CD14-positive monocyte (primary cell): ENCODE data around the gene GPN1. TPM values are rescaled to one million over a fixed set of nuclear protein-coding genes. Genes with fewer than 3 reads are reported as not detected.
"Not testable (repeated sequence)": the region's sequence is repeated elsewhere in the genome, so short reads cannot be mapped to it uniquely, and the experiment has no call there.

Experiments used
- DNase-seq, 3 donors: peaks; one replicate each; pipeline ENCODE4 v3.0.0-alpha.2; 2011 to 2022
- H2AFZ ChIP-seq: 2 replicates; pipeline ENCODE4 v1.6.0; 2012; ENCODE audit warnings: mild to moderate bottlenecking, low read depth, low read length, inconsistent platforms; ENCODE audit not compliant: insufficient read depth, poor library complexity, severe bottlenecking
- H3K27ac ChIP-seq, 2 donors: 1 replicate in 1 of 2; 2 replicates in 1 of 2; pipeline ENCODE4 v1.5.1; 2012 to 2013; ENCODE audit warnings: low read length in 2 of 2, control low read depth in 1 of 2, inconsistent platforms in 1 of 2, low read depth in 1 of 2, mild to moderate bottlenecking in 1 of 2
- H3K27me3 ChIP-seq, 2 donors: one replicate each; pipeline versions ENCODE4 v1.6.0 to v1.6.1; 2011 to 2013; ENCODE audit warnings: low read length in 2 of 2; ENCODE audit not compliant: control insufficient read depth in 2 of 2, insufficient read depth in 2 of 2
- H3K36me3 ChIP-seq, 2 donors: replicated peaks in 1 of 2; 1 replicate in 1 of 2; 2 replicates in 1 of 2; pipeline versions ENCODE4 v1.5.1 to v1.6.1; 2012 to 2013; ENCODE audit warnings: low read length in 2 of 2, control low read depth in 1 of 2, inconsistent platforms in 1 of 2, mild to moderate bottlenecking in 1 of 2; ENCODE audit not compliant: insufficient read depth in 2 of 2, control insufficient read depth in 1 of 2
- H3K4me1 ChIP-seq, 2 donors: 1 replicate in 1 of 2; 2 replicates in 1 of 2; pipeline versions ENCODE4 v1.5.1 to v1.6.1; 2012 to 2013; ENCODE audit warnings: low read length in 2 of 2, control low read depth in 1 of 2, inconsistent platforms in 1 of 2, mild to moderate bottlenecking in 1 of 2, moderate library complexity in 1 of 2; ENCODE audit not compliant: insufficient read depth in 2 of 2, control insufficient read depth in 1 of 2
- H3K4me2 ChIP-seq: replicated peaks from 2 replicates; pipeline ENCODE3; 2012; ENCODE audit warnings: low read length, moderate library complexity, mild to moderate bottlenecking; ENCODE audit not compliant: poor library complexity, severe bottlenecking; ENCODE audit errors: extremely low read depth
- H3K4me3 ChIP-seq, 3 experiments: fragments of 200-600 bp in 1 of 3; sonication (generic) in 1 of 3; replicated peaks in 1 of 3; 1 replicate in 2 of 3; 2 replicates in 1 of 3; pipeline ENCODE4 v1.5.1; 2011 to 2013; ENCODE audit warnings: low read length in 3 of 3, mild to moderate bottlenecking in 3 of 3, control low read depth in 2 of 3, low read depth in 2 of 3, inconsistent platforms in 1 of 3, moderate library complexity in 1 of 3
- H3K79me2 ChIP-seq: 2 replicates; pipeline ENCODE4 v1.6.0; 2012; ENCODE audit warnings: mild to moderate bottlenecking, control low read depth, inconsistent platforms, low read length, moderate library complexity; ENCODE audit not compliant: insufficient read depth
- H3K9ac ChIP-seq: 2 replicates; pipeline ENCODE4 v1.6.0; 2017; ENCODE audit warnings: low read length, mild to moderate bottlenecking; ENCODE audit not compliant: insufficient read depth, poor library complexity, severe bottlenecking
- H3K9me3 ChIP-seq, 2 donors: replicated peaks in 1 of 2; 1 replicate in 1 of 2; 2 replicates in 1 of 2; pipeline versions ENCODE4 v1.5.1 to v1.6.1; 2012 to 2013; ENCODE audit warnings: low read length in 2 of 2, control low read depth in 1 of 2; ENCODE audit not compliant: control insufficient read depth in 1 of 2, insufficient read depth in 1 of 2
- H4K20me1 ChIP-seq: 2 replicates; pipeline ENCODE4 v1.6.0; 2012; ENCODE audit warnings: mild to moderate bottlenecking, low read length, control low read depth, moderate library complexity; ENCODE audit not compliant: insufficient read depth
- H3K27ac Mint-ChIP-seq, 7 donors: one replicate each; pipeline ENCODE4 v1.8.0; 2020; ENCODE audit warnings: mild to moderate bottlenecking in 7 of 7, mixed read lengths in 7 of 7, moderate library complexity in 6 of 7, inconsistent platforms in 2 of 7
- H3K27me3 Mint-ChIP-seq, 3 donors: one replicate each; pipeline ENCODE4 v1.8.0; 2021 to 2022; ENCODE audit warnings: low read depth in 3 of 3, mild to moderate bottlenecking in 3 of 3, mixed read lengths in 3 of 3, moderate library complexity in 3 of 3, inconsistent platforms in 1 of 3
- H3K36me3 Mint-ChIP-seq, 2 donors: one replicate each; pipeline ENCODE4 v1.8.0; 2020; ENCODE audit warnings: mixed read lengths in 2 of 2, inconsistent platforms in 1 of 2, mild to moderate bottlenecking in 1 of 2
- H3K4me1 Mint-ChIP-seq: one replicate; pipeline ENCODE4 v1.8.0; 2020; ENCODE audit warnings: mild to moderate bottlenecking, mixed read lengths
- H3K4me3 Mint-ChIP-seq, 2 donors: one replicate each; pipeline ENCODE4 v1.8.0; 2020; ENCODE audit warnings: mild to moderate bottlenecking in 2 of 2, mixed read lengths in 2 of 2, moderate library complexity in 1 of 2
- H3K9me3 Mint-ChIP-seq, 7 donors: one replicate each; pipeline ENCODE4 v1.8.0; 2020 to 2022; ENCODE audit warnings: mixed read lengths in 7 of 7, mild to moderate bottlenecking in 6 of 7, moderate library complexity in 6 of 7, inconsistent platforms in 2 of 7
- WGBS: methylation state at CpG from one replicate; pipeline ENCODE4 v1.1.5; 2013; ENCODE audit warnings: missing lambda C conversion rate; ENCODE audit not compliant: insufficient coverage; 5-methylcytosine and 5-hydroxymethylcytosine counted together
- intact Hi-C, 2 donors: fragments of 100-400 bp; cut with micrococcal nuclease; formaldehyde crosslinking; loops; one replicate each; pipeline versions ENCODE4 v1.15.0 to v1.15.1; 2023
- polyA plus RNA-seq, 3 donors: library from polyadenylated mRNA; depleted of rRNA in 1 of 3; unstranded in 2 of 3; stranded (reverse) in 1 of 3; fragments of 300-500 nt in 2 of 3; fragments of >200 nt in 1 of 3; fragmentation: Illumina TruSeq in 2 of 3; gene quantifications; 1 replicate in 2 of 3; 2 replicates in 1 of 3; pipeline ENCODE4 v1.2.3, GENCODE V29; 2012 to 2021
- TF ChIP-seq, protein P1 (sequence below): fragments of 200-600 bp; IDR thresholded peaks from one replicate; pipeline ENCODE4 v1.8.0; 2022; ENCODE audit warnings: antibody characterized with exemption, mild to moderate bottlenecking

GPN1 gene
- polyA plus RNA-seq, 3 donors, result 16.1 to 49.8 (median 46.8) TPM

DNA sequence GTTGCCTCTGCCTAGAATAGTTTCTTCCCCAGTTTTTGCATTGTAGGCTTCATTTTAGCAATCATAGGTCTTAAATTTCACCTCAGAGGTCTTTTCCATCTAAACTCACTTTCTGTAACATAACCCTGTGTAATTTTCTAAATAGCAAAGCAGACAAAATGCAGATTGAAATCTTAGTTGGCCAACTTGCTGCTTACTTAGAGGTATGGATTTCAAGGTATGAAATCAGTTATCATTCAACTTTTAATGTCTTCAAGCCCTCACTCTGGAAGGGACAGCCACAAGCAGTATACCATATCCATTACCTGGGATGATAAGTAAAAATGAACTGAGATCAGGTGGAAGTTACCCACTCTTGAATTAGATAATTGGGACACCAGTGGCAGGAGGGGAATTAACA is 3.9 kb upstream of the GPN1 start:
- Histone ChIP-seq H2AFZ (no peak overlapping the region), H3K27ac (no peak overlapping the region), H3K4me1 (peaks cover 30 to 34% of the 10 kb centered on the region in 2 donors), H3K27me3 (no peaks in the 10 kb centered on the region), H3K4me2 (no peak overlapping the region), H3K9me3 (no peaks in the 10 kb centered on the region), H3K9ac (no peak overlapping the region), H3K79me2 (peaks cover 16% of the 10 kb centered on the region), H3K4me3 (no peak overlapping the region), H4K20me1 (no peaks in the 10 kb centered on the region), H3K36me3 (peaks cover 42 to 53% of the 10 kb centered on the region in 2 donors)
- peaks cover 44 to 47% of the 10 kb centered on the region in 2 donors for H3K36me3 Mint-ChIP-seq
- TF ChIP-seq, protein P1, sequence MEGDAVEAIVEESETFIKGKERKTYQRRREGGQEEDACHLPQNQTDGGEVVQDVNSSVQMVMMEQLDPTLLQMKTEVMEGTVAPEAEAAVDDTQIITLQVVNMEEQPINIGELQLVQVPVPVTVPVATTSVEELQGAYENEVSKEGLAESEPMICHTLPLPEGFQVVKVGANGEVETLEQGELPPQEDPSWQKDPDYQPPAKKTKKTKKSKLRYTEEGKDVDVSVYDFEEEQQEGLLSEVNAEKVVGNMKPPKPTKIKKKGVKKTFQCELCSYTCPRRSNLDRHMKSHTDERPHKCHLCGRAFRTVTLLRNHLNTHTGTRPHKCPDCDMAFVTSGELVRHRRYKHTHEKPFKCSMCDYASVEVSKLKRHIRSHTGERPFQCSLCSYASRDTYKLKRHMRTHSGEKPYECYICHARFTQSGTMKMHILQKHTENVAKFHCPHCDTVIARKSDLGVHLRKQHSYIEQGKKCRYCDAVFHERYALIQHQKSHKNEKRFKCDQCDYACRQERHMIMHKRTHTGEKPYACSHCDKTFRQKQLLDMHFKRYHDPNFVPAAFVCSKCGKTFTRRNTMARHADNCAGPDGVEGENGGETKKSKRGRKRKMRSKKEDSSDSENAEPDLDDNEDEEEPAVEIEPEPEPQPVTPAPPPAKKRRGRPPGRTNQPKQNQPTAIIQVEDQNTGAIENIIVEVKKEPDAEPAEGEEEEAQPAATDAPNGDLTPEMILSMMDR, result no peak
- intact Hi-C loops, result no loop called here
- H3K27me3 Mint-ChIP-seq, result peaks cover 0 to 3% (median 0%) of the 10 kb centered on the region in 3 donors
- no peaks in the 10 kb centered on the region for H3K9me3 Mint-ChIP-seq
- no peak for DNase-seq
- H3K27ac Mint-ChIP-seq, result peak overlapping the region in 1 of 7 donors; percentile 15
- peaks cover 21% of the 10 kb centered on the region for H3K4me1 Mint-ChIP-seq
- H3K4me3 Mint-ChIP-seq, result no peak overlapping the region

DNA sequence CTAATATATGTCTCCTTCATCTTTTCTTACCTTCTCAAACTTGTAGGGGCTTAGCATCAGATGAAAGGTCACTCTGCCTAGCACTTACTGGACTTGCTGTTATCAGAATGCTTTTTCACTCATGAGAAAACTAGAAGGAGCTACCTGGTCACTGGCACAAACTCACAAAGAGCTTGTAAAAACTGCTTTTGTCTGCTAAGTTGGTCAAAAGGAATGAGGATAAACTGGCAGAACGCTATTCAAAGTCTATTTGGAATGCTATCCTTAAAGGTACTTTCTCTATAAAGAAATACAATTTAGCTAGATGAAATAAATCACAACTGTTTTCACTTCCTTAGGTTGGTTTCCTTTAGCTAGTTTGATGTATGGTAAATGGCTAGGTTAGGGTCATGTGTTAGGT is 2.5 kb upstream of the GPN1 start:
- Mint-ChIP-seq H3K27ac (peak overlapping the region in 2 of 7 donors; percentile 36 to 53), H3K4me1 (peaks cover 21% of the 10 kb centered on the region), H3K36me3 (peaks cover 41 to 49% of the 10 kb centered on the region in 2 donors)
- H3K9ac ChIP-seq, H4K20me1 ChIP-seq, DNase-seq, H3K27me3 ChIP-seq, H3K4me3 ChIP-seq, H3K9me3 ChIP-seq, H2AFZ ChIP-seq, intact Hi-C loops, H3K4me2 ChIP-seq, H3K9me3 Mint-ChIP-seq, H3K27me3 Mint-ChIP-seq, H3K4me3 Mint-ChIP-seq: not testable (repeated sequence)
- WGBS, result no CpG with 5 or more reads among the region's 1 CpG
- Histone ChIP-seq H3K4me1 (peaks cover 30 to 35% of the 10 kb centered on the region in 2 donors), H3K79me2 (peaks cover 28% of the 10 kb centered on the region), H3K36me3 (peaks cover 37 to 49% of the 10 kb centered on the region in 2 donors), H3K27ac (peak overlapping the region in 1 of 2 donors; percentile 96)

DNA sequence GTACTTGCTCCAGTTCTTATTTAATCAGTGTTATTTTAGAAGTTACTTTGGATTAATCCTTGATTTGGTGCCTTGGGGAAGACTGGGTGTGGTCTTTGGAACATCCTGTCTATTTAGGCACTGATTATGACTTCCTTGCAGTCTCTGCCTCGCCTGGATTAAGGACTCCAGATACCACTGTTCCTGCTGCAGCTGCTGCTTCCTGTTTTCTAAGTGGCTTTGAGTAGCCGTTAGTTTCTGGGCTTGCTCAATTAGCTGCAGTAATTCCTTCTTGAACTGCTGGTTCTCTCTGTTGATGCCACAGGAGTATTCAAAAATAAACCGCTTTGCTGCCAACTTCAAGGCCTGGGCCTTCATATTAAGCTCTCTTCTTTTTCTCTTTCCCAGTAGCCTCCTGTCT is 1.9 kb upstream of the GPN1 start:
- intact Hi-C loops, H3K9ac ChIP-seq, H3K27me3 Mint-ChIP-seq, H2AFZ ChIP-seq, H3K27me3 ChIP-seq, H3K27ac Mint-ChIP-seq, H4K20me1 ChIP-seq, H3K9me3 Mint-ChIP-seq, H3K9me3 ChIP-seq: not testable (repeated sequence)
- WGBS, result 0% methylated on average over 3 of the region's 3 CpGs
- Histone ChIP-seq H3K4me3 (peak overlapping the region in 1 of 3 experiments; percentile 32), H3K79me2 (peaks cover 34% of the 10 kb centered on the region), H3K4me1 (peaks cover 30 to 35% of the 10 kb centered on the region in 2 donors), H3K36me3 (peaks cover 35 to 49% of the 10 kb centered on the region in 2 donors), H3K4me2 (peak overlapping the region; percentile 19), H3K27ac (peak overlapping the region; percentile 6 to 96)
- peak; percentile 12 to 58 (median 43) for DNase-seq
- peaks cover 40 to 48% of the 10 kb centered on the region in 2 donors for H3K36me3 Mint-ChIP-seq
- H3K4me3 Mint-ChIP-seq, result peak overlapping the region in 1 of 2 donors; percentile 72
- H3K4me1 Mint-ChIP-seq, result peaks cover 21% of the 10 kb centered on the region
